Caco-2 (cell line): ENCODE data around the gene PROK2. TPM values are rescaled to one million over a fixed set of nuclear protein-coding genes. Genes with fewer than 3 reads are reported as not detected.

Experiments used
- BruUV-seq: library from RNA; stranded (reverse); fragments of 400-500 nt; replicated peaks from 2 replicates; lab custom pipeline; 2021; lab: Mats Ljungman, UMichigan
- CTCF ChIA-PET: fragments of 300-600 bp; sonication (Branson Sonifier 250); formaldehyde crosslinking; loops from one replicate; lab custom pipeline; 2022; ENCODE audit warnings: antibody characterized with exemption; lab: Charles Lee
- POLR2A ChIA-PET: fragments of 300-600 bp; sonication (Branson Sonifier 250); formaldehyde crosslinking; loops from one replicate; lab custom pipeline; 2022; ENCODE audit warnings: antibody characterized with exemption; lab: Charles Lee
- DNase-seq, 2 experiments: peaks; one replicate each; pipeline versions ENCODE4 v3.0.0 to v3.0.0-alpha.2; 2020 to 2022
- H3K27me3 ChIP-seq: replicated peaks from 2 replicates; pipeline ENCODE4 v1.6.0; 2011; ENCODE audit warnings: low read length; ENCODE audit not compliant: control insufficient read depth, insufficient read depth
- H3K36me3 ChIP-seq: 2 replicates; pipeline ENCODE4 v1.5.1; 2011; ENCODE audit warnings: low read length; ENCODE audit not compliant: control insufficient read depth, insufficient read depth
- H3K4me1 ChIP-seq: fragments of 250-450 bp; sonication (Bioruptor Pico); 2 replicates; pipeline ENCODE4 v1.5.1; 2020; ENCODE audit warnings: mild to moderate bottlenecking
- H3K4me3 ChIP-seq: 2 replicates; pipeline ENCODE4 v1.5.1; 2011; ENCODE audit warnings: low read depth, mild to moderate bottlenecking, control low read depth, low read length
- H3K9me3 ChIP-seq: fragments of 250-450 bp; sonication (Bioruptor Pico); 2 replicates; pipeline ENCODE4 v1.5.1; 2020; ENCODE audit warnings: mild to moderate bottlenecking, moderate library complexity
- H3K27ac Mint-ChIP-seq: one replicate; pipeline ENCODE4 v1.8.0; 2022; ENCODE audit warnings: mixed read lengths; ENCODE audit not compliant: unreplicated experiment
- H3K27me3 Mint-ChIP-seq: one replicate; pipeline ENCODE4 v1.8.0; 2022; ENCODE audit warnings: mixed read lengths; ENCODE audit not compliant: insufficient read depth, unreplicated experiment
- H3K36me3 Mint-ChIP-seq: one replicate; pipeline ENCODE4 v1.8.0; 2022; ENCODE audit warnings: mild to moderate bottlenecking, mixed read lengths; ENCODE audit not compliant: insufficient read depth, unreplicated experiment
- H3K4me1 Mint-ChIP-seq: one replicate; pipeline ENCODE4 v1.8.0; 2022; ENCODE audit warnings: low read depth, mixed read lengths; ENCODE audit not compliant: unreplicated experiment
- H3K4me3 Mint-ChIP-seq: one replicate; pipeline ENCODE4 v1.8.0; 2022; ENCODE audit warnings: mild to moderate bottlenecking, moderate library complexity, mixed read lengths; ENCODE audit not compliant: unreplicated experiment
- H3K9me3 Mint-ChIP-seq: one replicate; pipeline ENCODE4 v1.8.0; 2022; ENCODE audit warnings: mixed read lengths; ENCODE audit not compliant: unreplicated experiment
- CTCF ChIP-seq, 2 experiments: fragments of 200-600 bp in 1 of 2; IDR thresholded peaks; 1 replicate in 1 of 2; 2 replicates in 1 of 2; pipeline versions ENCODE4 v1.5.1 to v1.8.0; 2011 to 2022; ENCODE audit warnings: antibody characterized with exemption in 1 of 2, control low read depth in 1 of 2, inconsistent platforms in 1 of 2, low read depth in 1 of 2, low read length in 1 of 2, mild to moderate bottlenecking in 1 of 2, moderate library complexity in 1 of 2; ENCODE audit not compliant: insufficient read depth in 1 of 2, severe bottlenecking in 1 of 2, unreplicated experiment in 1 of 2
- intact Hi-C: fragments of 100-400 bp; cut with micrococcal nuclease; formaldehyde crosslinking; loops from one replicate; pipeline ENCODE4 v1.10.0; 2022; ENCODE audit not compliant: unreplicated experiment
- total RNA-seq: library from RNA; stranded (reverse); gene quantifications from 2 replicates; pipeline ENCODE4 v1.2.3, GENCODE V29; 2022

The PROK2 gene
- total RNA-seq, 1 experiment from 2014 or later, result not detected

- POLR2A ChIA-PET, result no interaction called here
These were observed 1.8 kb downstream of the PROK2 start for GRCh38 chr3:71783152-71783551.

GRCh38 chr3:71780430-71780829, 4.5 kb downstream of the PROK2 start:
- H3K4me1 Mint-ChIP-seq, result no peaks in the 10 kb centered on the region
- no TSS peak for BruUV-seq
- ChIA-PET POLR2A (no interaction called here), CTCF (no interaction called here)
- H3K4me1 ChIP-seq, result no peaks in the 10 kb centered on the region; the same call in 1 of the 2 replicates
- DNase-seq, result no peak
- no peak overlapping the region for H3K4me3 Mint-ChIP-seq
- no peaks in the 10 kb centered on the region for H3K36me3 ChIP-seq
- peaks cover 1% of the 10 kb centered on the region; the same call in 1 of the 2 replicates for H3K27me3 ChIP-seq
- H3K27ac Mint-ChIP-seq, result no peak overlapping the region
- H3K36me3 Mint-ChIP-seq, result no peaks in the 10 kb centered on the region
- intact Hi-C loops, result no loop called here
- H3K9me3 Mint-ChIP-seq, result no peaks in the 10 kb centered on the region
- TF ChIP-seq CTCF (IDR thresholded peaks at IDR 0.05; ENCODE audit: insufficient read depth in 1 of 2, low read depth in 1 of 2, low read length in 1 of 2, severe bottlenecking in 1 of 2, unreplicated experiment in 1 of 2), result no peak
- H3K4me3 ChIP-seq, result no peak overlapping the region
- H3K9me3 ChIP-seq, result no peaks in the 10 kb centered on the region
- H3K27me3 Mint-ChIP-seq, result peaks cover 7% of the 10 kb centered on the region

More at GRCh38 chr3:71783152-71783551, 1.8 kb downstream of the PROK2 start:
- Histone ChIP-seq H3K9me3 (no peaks in the 10 kb centered on the region), H3K4me3 (no peak overlapping the region), H3K27me3 (peaks cover 3% of the 10 kb centered on the region), H3K36me3 (no peaks in the 10 kb centered on the region), H3K4me1 (no peaks in the 10 kb centered on the region; the same call in 1 of the 2 replicates)
- DNase-seq, result no peak
- Mint-ChIP-seq H3K36me3 (no peaks in the 10 kb centered on the region), H3K27ac (no peak overlapping the region), H3K4me3 (no peak overlapping the region), H3K27me3 (peaks cover 24% of the 10 kb centered on the region), H3K4me1 (no peaks in the 10 kb centered on the region), H3K9me3 (no peaks in the 10 kb centered on the region)
- intact Hi-C loops, result no loop called here
- no peak for TF ChIP-seq CTCF (IDR thresholded peaks at IDR 0.05; ENCODE audit: insufficient read depth in 1 of 2, low read depth in 1 of 2, low read length in 1 of 2, severe bottlenecking in 1 of 2, unreplicated experiment in 1 of 2)
- no TSS peak for BruUV-seq
- CTCF ChIA-PET, result no interaction called here

- Mint-ChIP-seq H3K9me3 (no peaks in the 10 kb centered on the region), H3K27me3 (peaks cover 4% of the 10 kb centered on the region), H3K4me1 (no peaks in the 10 kb centered on the region), H3K4me3 (no peak overlapping the region), H3K36me3 (no peaks in the 10 kb centered on the region), H3K27ac (no peak overlapping the region)
- intact Hi-C loops, result no loop called here
- ChIA-PET CTCF (no interaction called here), POLR2A (no interaction called here)
- Histone ChIP-seq H3K27me3 (peaks cover 1% of the 10 kb centered on the region; the same call in 1 of the 2 replicates), H3K4me1 (no peaks in the 10 kb centered on the region; the same call in 1 of the 2 replicates), H3K36me3 (no peaks in the 10 kb centered on the region), H3K4me3 (no peak overlapping the region), H3K9me3 (no peaks in the 10 kb centered on the region)
- DNase-seq, result no peak
- no peak for TF ChIP-seq CTCF (IDR thresholded peaks at IDR 0.05; ENCODE audit: insufficient read depth in 1 of 2, low read depth in 1 of 2, low read length in 1 of 2, severe bottlenecking in 1 of 2, unreplicated experiment in 1 of 2)
- BruUV-seq, result no TSS peak
These were observed 5.1 kb downstream of the PROK2 start for GRCh38 chr3:71779674-71780377.
